Gastrocnemius medialis (tissue), 4 donors: ENCODE results near the gene DNAH2. TPM values are rescaled to one million over a fixed set of nuclear protein-coding genes. Genes with fewer than 3 reads are reported as not detected.

Source experiments
- ATAC-seq, 2 donors: fragments of 150-250 bp; one replicate each; pipeline ENCODE4 v1.9.1; 2016
- DNase-seq, 2 donors: peaks; one replicate each; pipeline ENCODE4 v3.0.0-alpha.2; 2019
- H3K27ac ChIP-seq, 4 donors: fragments of 200-600 bp; sonication (generic); 1 replicate in 1 of 4; 2 replicates in 3 of 4; pipeline ENCODE4 v1.5.1; 2016 to 2018; ENCODE audit warnings: mild to moderate bottlenecking in 2 of 4, moderate library complexity in 1 of 4
- H3K27me3 ChIP-seq, 3 donors: fragments of 200-600 bp; sonication (generic) in 2 of 3; 1 replicate in 1 of 3; 2 replicates in 2 of 3; pipeline versions ENCODE4 v1.5.1 to v1.6.0; 2016 to 2019; ENCODE audit warnings: mild to moderate bottlenecking in 1 of 3, moderate library complexity in 1 of 3
- H3K36me3 ChIP-seq, 2 donors: fragments of 200-600 bp; sonication (generic) in 1 of 2; one replicate each; pipeline ENCODE4 v1.5.1; 2017 to 2018
- H3K4me1 ChIP-seq, 2 donors: fragments of 200-600 bp; sonication (generic) in 1 of 2; one replicate each; pipeline ENCODE4 v1.5.1; 2016 to 2017; ENCODE audit warnings: mild to moderate bottlenecking in 2 of 2
- H3K4me3 ChIP-seq, 4 donors: fragments of 200-600 bp; sonication (generic) in 3 of 4; 1 replicate in 1 of 4; 2 replicates in 3 of 4; pipeline ENCODE4 v1.5.1; 2016 to 2019; ENCODE audit warnings: mild to moderate bottlenecking in 2 of 4
- H3K9me3 ChIP-seq, 3 donors: fragments of 200-600 bp; sonication (generic) in 2 of 3; 1 replicate in 1 of 3; 2 replicates in 2 of 3; pipeline ENCODE4 v1.5.1; 2016 to 2019
- POLR2A ChIP-seq, 2 donors: fragments of 450-650 bp; IDR thresholded peaks; one replicate each; pipeline ENCODE4 v1.6.1; 2017; ENCODE audit warnings: antibody characterized with exemption in 2 of 2, mild to moderate bottlenecking in 2 of 2, moderate library complexity in 2 of 2
- in situ Hi-C, 4 donors: fragments of 200-750 bp; cut with MboI; loops; one replicate each; pipeline versions ENCODE4 v1.15.0 to v1.8.0; 2017; ENCODE audit warnings: low sequenced_read_pairs in 4 of 4
- intact Hi-C: fragments of 100-400 bp; cut with DNase I; formaldehyde crosslinking; loops from one replicate; pipeline ENCODE4 v1.15.1; 2023; ENCODE audit warnings: low total_unique reads
- total RNA-seq, 4 donors: library from RNA; depleted of rRNA; stranded (reverse); fragments of >200 nt; gene quantifications; one replicate each; pipeline versions ENCODE4 v1.1.0 to v1.2.3, GENCODE V29; 2016
- TF ChIP-seq, protein P1 (sequence below), 5 experiments: fragments of 450-650 bp in 3 of 5; fragments of 200-600 bp in 2 of 5; sonication (generic) in 2 of 5; IDR thresholded peaks in 4 of 5; conservative IDR thresholded peaks in 1 of 5; 1 replicate in 4 of 5; 2 replicates in 1 of 5; pipeline ENCODE4 v1.5.1; 2016 to 2019; ENCODE audit warnings: antibody characterized with exemption in 5 of 5, mild to moderate bottlenecking in 3 of 5, moderate library complexity in 3 of 5

The DNAH2 gene
- total RNA-seq, 4 donors from 2014 or later, result not detected

DNA sequence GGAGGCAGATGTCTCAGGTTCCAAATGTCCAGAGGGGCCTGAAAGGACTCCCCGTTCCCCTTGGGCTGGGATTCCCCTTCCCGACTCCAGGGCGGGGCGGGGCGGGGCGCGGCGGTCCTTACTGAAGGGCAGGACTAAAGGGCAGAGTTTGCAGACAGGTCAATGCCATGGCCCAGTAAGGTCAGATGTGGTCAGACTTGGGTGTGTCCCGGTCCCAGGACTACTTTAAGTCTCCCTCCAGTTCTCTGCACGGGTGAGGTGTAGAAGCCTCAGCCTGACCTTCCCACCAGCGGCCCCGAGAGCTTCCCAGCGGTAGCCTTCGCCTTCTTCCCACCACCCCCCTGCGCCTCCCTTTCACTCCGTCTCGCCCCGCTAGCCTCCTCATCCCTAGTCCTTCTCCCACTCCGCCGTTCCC is 117.0 kb downstream of the DNAH2 start:
- in situ Hi-C loops (no loop called here), intact Hi-C loops (loop anchor here (2.0 to 10.0 kb wide), 4 partner anchors 54 to 820 kb away; partner anchors contain the start of genes ACADVL, CHD3, DLG4 and RNASEK)
- Histone ChIP-seq H3K4me3 (peak overlapping the region; percentile 81 to 90 (median 85)), H3K4me1 (peaks cover 32 to 37% of the 10 kb centered on the region in 2 donors), H3K36me3 (no peaks in the 10 kb centered on the region), H3K27me3 (no peaks in the 10 kb centered on the region), H3K27ac (peak overlapping the region; percentile 97 to 100 (median 100)), H3K9me3 (no peaks in the 10 kb centered on the region)
- DNase-seq (peak; percentile 53 to 76), ATAC-seq (peak; percentile 20 to 38)
- TF ChIP-seq, protein P1, sequence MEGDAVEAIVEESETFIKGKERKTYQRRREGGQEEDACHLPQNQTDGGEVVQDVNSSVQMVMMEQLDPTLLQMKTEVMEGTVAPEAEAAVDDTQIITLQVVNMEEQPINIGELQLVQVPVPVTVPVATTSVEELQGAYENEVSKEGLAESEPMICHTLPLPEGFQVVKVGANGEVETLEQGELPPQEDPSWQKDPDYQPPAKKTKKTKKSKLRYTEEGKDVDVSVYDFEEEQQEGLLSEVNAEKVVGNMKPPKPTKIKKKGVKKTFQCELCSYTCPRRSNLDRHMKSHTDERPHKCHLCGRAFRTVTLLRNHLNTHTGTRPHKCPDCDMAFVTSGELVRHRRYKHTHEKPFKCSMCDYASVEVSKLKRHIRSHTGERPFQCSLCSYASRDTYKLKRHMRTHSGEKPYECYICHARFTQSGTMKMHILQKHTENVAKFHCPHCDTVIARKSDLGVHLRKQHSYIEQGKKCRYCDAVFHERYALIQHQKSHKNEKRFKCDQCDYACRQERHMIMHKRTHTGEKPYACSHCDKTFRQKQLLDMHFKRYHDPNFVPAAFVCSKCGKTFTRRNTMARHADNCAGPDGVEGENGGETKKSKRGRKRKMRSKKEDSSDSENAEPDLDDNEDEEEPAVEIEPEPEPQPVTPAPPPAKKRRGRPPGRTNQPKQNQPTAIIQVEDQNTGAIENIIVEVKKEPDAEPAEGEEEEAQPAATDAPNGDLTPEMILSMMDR (IDR thresholded peaks at IDR 0.05 in 4 of 5, conservative IDR thresholded peaks at IDR 0.05 in 1 of 5), result no peak
- TF ChIP-seq POLR2A (IDR thresholded peaks at IDR 0.05), result no peak

DNA sequence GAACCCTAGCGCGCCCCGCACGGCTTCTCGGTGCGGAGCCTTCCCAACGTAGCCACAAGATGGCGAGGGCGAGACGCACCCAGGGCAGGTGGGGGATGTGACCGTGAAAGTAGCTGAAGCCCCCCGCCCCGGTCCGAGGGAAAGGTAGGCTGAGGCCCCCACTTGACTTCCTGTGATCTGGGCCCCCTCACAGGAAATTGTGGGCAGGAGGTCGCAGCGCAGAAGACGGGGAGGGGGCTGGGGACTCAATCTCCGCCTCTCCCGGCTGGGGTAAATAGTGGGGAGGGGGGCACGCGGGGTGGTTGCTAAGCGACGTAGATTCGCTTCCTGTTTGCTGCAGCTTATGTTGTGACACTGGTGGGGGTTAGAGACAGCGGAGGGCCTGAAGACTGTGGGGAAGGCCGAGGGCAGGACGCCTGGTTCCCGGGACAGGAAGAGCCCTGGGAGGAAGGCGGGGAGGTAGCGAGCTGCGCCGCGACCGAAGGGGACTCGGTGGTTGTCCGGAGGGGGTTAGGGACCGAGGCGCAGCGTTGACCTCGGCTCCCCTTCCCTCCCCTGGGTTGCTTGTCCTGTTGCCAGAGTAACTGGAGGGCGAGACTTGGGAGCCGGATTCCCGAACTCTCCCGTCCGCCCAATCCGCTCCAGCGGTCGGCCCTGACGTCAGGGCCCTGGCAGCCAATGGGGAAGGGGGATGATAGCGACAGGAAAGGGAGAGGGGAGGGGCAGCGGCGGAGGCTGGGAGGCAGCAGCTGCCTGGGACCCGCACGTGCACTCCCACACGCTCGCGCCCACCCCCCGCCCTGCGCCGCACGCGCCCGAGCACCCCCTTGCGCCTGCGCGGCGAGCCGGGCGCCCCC is 117.6 kb downstream of the DNAH2 start:
- in situ Hi-C loops (no loop called here), intact Hi-C loops (loop anchor here (1.0 to 10.0 kb wide), 7 partner anchors 9 to 820 kb away; partner anchors contain the start of genes ACADVL, ALOXE3, CHD3 and DLG4)
- peaks cover 38 to 44% of the 10 kb centered on the region in 2 donors for H3K4me1 ChIP-seq
- TF ChIP-seq POLR2A (IDR thresholded peaks at IDR 0.05), result peak; percentile 84 to 94
- TF ChIP-seq, protein P1 (IDR thresholded peaks at IDR 0.05 in 4 of 5, conservative IDR thresholded peaks at IDR 0.05 in 1 of 5), result peak; percentile 87 to 96 (median 88)
- ATAC-seq (peak; percentile 65 to 74), DNase-seq (peak; percentile 97 to 98)
- no peaks in the 10 kb centered on the region for H3K27me3 ChIP-seq
- peak overlapping the region; percentile 97 to 100 (median 100) for H3K27ac ChIP-seq
- no peaks in the 10 kb centered on the region for H3K9me3 ChIP-seq
- no peaks in the 10 kb centered on the region for H3K36me3 ChIP-seq
- H3K4me3 ChIP-seq, result peak overlapping the region; percentile 81 to 90 (median 85)

DNA sequence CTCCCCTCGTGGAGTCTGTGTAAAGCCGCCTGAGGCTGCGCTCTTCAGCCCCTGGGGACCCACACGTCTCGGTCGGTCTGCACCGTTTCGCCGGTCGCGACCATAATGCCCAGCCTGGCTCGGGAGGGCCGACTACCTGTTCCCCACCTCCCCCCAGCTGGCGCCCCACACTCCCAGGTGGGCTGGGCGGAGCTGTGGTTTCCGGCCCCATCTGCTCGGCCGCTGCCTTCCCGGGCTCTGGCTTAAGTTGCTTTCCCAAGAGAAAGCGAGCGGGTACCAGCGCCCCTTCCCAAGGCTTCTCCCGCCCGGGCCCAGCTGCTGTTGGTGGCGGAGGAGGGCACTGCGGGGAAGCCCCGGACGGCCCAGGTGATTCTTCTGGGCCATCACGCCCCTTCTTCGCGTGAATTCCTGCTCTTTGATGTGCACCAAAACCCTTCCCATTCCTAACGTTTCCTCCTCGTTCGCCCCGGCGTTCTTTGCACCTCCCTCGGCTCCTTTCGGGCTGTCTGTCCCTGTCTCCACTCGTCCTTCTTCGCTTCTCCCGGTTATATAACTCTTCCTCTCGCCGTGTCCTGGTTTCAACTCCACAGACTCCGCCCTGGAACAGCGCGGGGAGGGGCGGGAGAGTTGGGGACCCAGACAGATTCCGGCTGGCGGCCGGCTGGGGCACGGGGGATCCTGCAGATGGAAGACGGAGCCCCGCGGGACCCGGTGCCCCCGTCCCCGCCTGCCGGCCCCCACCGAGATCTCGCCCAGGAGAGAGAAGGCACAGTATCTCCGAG is 118.5 kb downstream of the DNAH2 start:
- intact Hi-C loops, result loop anchor here (1.0 to 10.0 kb wide), 6 partner anchors 8 to 821 kb away; partner anchors contain the start of genes ACADVL, ALOXE3, CHD3 and DLG4
- DNase-seq, result peak in 1 of 2 donors; percentile 75
- H3K27ac ChIP-seq, result peak overlapping the region; percentile 97 to 100 (median 100)
- H3K9me3 ChIP-seq, result no peaks in the 10 kb centered on the region
- H3K27me3 ChIP-seq, result no peaks in the 10 kb centered on the region
- peak; percentile 29 to 45 for ATAC-seq
- no peaks in the 10 kb centered on the region for H3K36me3 ChIP-seq
- peak in 1 of 2 donors; percentile 76 for TF ChIP-seq POLR2A (IDR thresholded peaks at IDR 0.05)
- TF ChIP-seq, protein P1 (IDR thresholded peaks at IDR 0.05 in 4 of 5, conservative IDR thresholded peaks at IDR 0.05 in 1 of 5), result no peak
- H3K4me3 ChIP-seq, result peak overlapping the region; percentile 63 to 90 (median 82)
- in situ Hi-C loops, result no loop called here
- peaks cover 47 to 52% of the 10 kb centered on the region in 2 donors for H3K4me1 ChIP-seq

DNA sequence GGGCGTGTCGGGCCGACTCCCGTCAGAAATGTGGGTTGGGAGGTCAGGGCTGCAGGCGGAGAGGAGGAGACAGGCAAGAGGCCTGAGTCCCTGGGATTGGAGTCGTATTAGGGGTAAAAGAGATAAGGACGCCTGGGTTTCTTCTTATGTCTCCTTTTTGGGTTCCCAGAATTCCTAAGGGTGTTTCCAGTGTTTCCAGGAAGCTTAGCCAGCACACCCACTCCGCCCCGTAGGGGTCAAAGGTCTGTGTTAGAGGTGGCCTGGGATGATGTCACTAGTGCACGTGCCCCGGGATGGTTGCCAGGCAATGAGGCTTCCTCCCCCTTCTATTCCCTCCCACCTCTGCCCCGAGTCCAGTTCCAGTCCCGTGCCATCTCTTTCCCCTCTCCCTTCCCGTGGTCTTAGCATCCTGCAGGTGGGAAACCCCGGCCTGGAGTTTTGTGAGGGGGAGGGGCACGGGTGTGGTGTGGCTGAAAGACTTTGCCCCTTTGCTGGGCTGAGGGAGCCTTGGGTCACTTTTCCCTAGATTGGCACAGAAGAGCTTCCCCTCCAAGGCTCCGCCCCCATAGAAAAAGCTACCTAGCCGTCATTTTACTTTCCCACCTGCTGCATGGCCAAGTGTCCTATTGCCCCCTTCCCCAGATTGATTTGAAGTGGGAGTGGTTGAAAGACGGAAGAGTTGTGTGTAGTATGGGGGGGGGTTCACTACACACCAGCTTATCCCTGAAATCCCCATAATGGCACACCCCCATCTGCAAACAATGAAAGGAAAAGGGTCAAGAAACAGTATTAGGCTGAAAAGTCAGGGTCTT is 119.3 kb downstream of the DNAH2 start:
- H3K36me3 ChIP-seq, result no peaks in the 10 kb centered on the region
- ATAC-seq (peak; percentile 4 to 9), DNase-seq (peak; percentile 70 to 88)
- H3K4me3 ChIP-seq, result peak overlapping the region; percentile 63 to 90 (median 82)
- H3K4me1 ChIP-seq, result peaks cover 51 to 56% of the 10 kb centered on the region in 2 donors
- H3K27ac ChIP-seq, result peak overlapping the region; percentile 97 to 100 (median 100)
- no peaks in the 10 kb centered on the region for H3K9me3 ChIP-seq
- no peaks in the 10 kb centered on the region for H3K27me3 ChIP-seq
- intact Hi-C loops, result loop anchor here (5.0 to 10.0 kb wide), 3 partner anchors 280 to 822 kb away; partner anchors contain the start of genes ACADVL, ALOXE3, DLG4 and RNASEK
- TF ChIP-seq, protein P1 (IDR thresholded peaks at IDR 0.05 in 4 of 5, conservative IDR thresholded peaks at IDR 0.05 in 1 of 5), result peak in 1 of 5 experiments; percentile 26
- no peak for TF ChIP-seq POLR2A (IDR thresholded peaks at IDR 0.05)
- in situ Hi-C loops, result no loop called here
